ENCODE measurements around the gene COX4I1. TPM values are rescaled to one million over a fixed set of nuclear protein-coding genes. Genes with fewer than 3 reads are reported as not detected.
A peak's percentile ranks its signal among the peaks of the same experiment; 100 is the strongest.

The COX4I1 gene
- total RNA-seq, 1 donor from 2014 or later: 459 TPM

- no peaks in the 10 kb centered on the region for H3K36me3 Mint-ChIP-seq (ENCODE audit: low read depth, unreplicated experiment)
- H3K9me3 Mint-ChIP-seq (ENCODE audit: unreplicated experiment): no peaks in the 10 kb centered on the region
- no peak for DNase-seq (ENCODE audit: low read depth)
- Histone ChIP-seq H3K4me2 (ENCODE audit: low read length) (peak overlapping the region; percentile 93), H3K4me3 (ENCODE audit: insufficient read depth, low read depth, low read length) (no peak overlapping the region), H3K9me3 (ENCODE audit: insufficient read depth, low read depth, low read length) (no peaks in the 10 kb centered on the region), H2AFZ (ENCODE audit: low read depth, low read length) (no peak overlapping the region), H3K36me3 (ENCODE audit: insufficient read depth, low read length) (no peaks in the 10 kb centered on the region), H3K79me2 (ENCODE audit: insufficient read depth, low read length) (peaks cover 5% of the 10 kb centered on the region), H3K9ac (ENCODE audit: low read length) (no peak overlapping the region), H3K27me3 (ENCODE audit: insufficient read depth, low read length) (no peaks in the 10 kb centered on the region), H3K27ac (ENCODE audit: low read depth, low read length) (no peak overlapping the region), H3K4me1 (ENCODE audit: insufficient read depth, low read length) (peaks cover 40% of the 10 kb centered on the region), H4K20me1 (ENCODE audit: insufficient read depth, low read length) (peaks cover 7% of the 10 kb centered on the region)
- FAIRE-seq: no peak
- H3K27me3 Mint-ChIP-seq (ENCODE audit: low read depth, unreplicated experiment): peaks cover 11% of the 10 kb centered on the region
- H3K4me3 Mint-ChIP-seq (ENCODE audit: unreplicated experiment): no peak overlapping the region
- peaks cover 17% of the 10 kb centered on the region for H3K4me1 Mint-ChIP-seq (ENCODE audit: low read depth, unreplicated experiment)
- H3K27ac Mint-ChIP-seq (ENCODE audit: unreplicated experiment): no peak overlapping the region
- TF ChIP-seq, protein P1, sequence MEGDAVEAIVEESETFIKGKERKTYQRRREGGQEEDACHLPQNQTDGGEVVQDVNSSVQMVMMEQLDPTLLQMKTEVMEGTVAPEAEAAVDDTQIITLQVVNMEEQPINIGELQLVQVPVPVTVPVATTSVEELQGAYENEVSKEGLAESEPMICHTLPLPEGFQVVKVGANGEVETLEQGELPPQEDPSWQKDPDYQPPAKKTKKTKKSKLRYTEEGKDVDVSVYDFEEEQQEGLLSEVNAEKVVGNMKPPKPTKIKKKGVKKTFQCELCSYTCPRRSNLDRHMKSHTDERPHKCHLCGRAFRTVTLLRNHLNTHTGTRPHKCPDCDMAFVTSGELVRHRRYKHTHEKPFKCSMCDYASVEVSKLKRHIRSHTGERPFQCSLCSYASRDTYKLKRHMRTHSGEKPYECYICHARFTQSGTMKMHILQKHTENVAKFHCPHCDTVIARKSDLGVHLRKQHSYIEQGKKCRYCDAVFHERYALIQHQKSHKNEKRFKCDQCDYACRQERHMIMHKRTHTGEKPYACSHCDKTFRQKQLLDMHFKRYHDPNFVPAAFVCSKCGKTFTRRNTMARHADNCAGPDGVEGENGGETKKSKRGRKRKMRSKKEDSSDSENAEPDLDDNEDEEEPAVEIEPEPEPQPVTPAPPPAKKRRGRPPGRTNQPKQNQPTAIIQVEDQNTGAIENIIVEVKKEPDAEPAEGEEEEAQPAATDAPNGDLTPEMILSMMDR (IDR thresholded peaks at IDR 0.05; ENCODE audit: insufficient read depth, low read depth, low read length): no peak
- no peak for TF ChIP-seq EZH2 (IDR thresholded peaks at IDR 0.05; ENCODE audit: insufficient read depth, low read length)
These were observed 47.6 kb upstream of the COX4I1 start for GRCh38 chr16:85751698-85752501.

- no peak overlapping the region for H3K9ac ChIP-seq (ENCODE audit: low read length)
- no peak overlapping the region for H3K27ac ChIP-seq (ENCODE audit: low read depth, low read length)
- FAIRE-seq: no peak
- H4K20me1 ChIP-seq (ENCODE audit: insufficient read depth, low read length): peaks cover 7% of the 10 kb centered on the region
- H3K9me3 ChIP-seq (ENCODE audit: insufficient read depth, low read depth, low read length): no peaks in the 10 kb centered on the region
- peaks cover 41% of the 10 kb centered on the region for H3K4me1 ChIP-seq (ENCODE audit: insufficient read depth, low read length)
- Mint-ChIP-seq H3K4me3 (ENCODE audit: unreplicated experiment) (no peak overlapping the region), H3K9me3 (ENCODE audit: unreplicated experiment) (no peaks in the 10 kb centered on the region), H3K4me1 (ENCODE audit: low read depth, unreplicated experiment) (peaks cover 20% of the 10 kb centered on the region), H3K36me3 (ENCODE audit: low read depth, unreplicated experiment) (no peaks in the 10 kb centered on the region), H3K27ac (ENCODE audit: unreplicated experiment) (peak overlapping the region; percentile 44), H3K27me3 (ENCODE audit: low read depth, unreplicated experiment) (peaks cover 11% of the 10 kb centered on the region)
- H3K4me2 ChIP-seq (ENCODE audit: low read length): peak overlapping the region; percentile 93
- no peak for DNase-seq (ENCODE audit: low read depth)
- no peak overlapping the region for H2AFZ ChIP-seq (ENCODE audit: low read depth, low read length)
- no peak for TF ChIP-seq EZH2 (IDR thresholded peaks at IDR 0.05; ENCODE audit: insufficient read depth, low read length)
- TF ChIP-seq, protein P1 (IDR thresholded peaks at IDR 0.05; ENCODE audit: insufficient read depth, low read depth, low read length): peak; percentile 21
- H3K79me2 ChIP-seq (ENCODE audit: insufficient read depth, low read length): peaks cover 5% of the 10 kb centered on the region
- H3K36me3 ChIP-seq (ENCODE audit: insufficient read depth, low read length): no peaks in the 10 kb centered on the region
- no peaks in the 10 kb centered on the region for H3K27me3 ChIP-seq (ENCODE audit: insufficient read depth, low read length)
- H3K4me3 ChIP-seq (ENCODE audit: insufficient read depth, low read depth, low read length): no peak overlapping the region
These were observed 46.7 kb upstream of the COX4I1 start for GRCh38 chr16:85752511-85753420.

Data from astrocyte (in vitro differentiated cells and primary cell).